CD4-positive, alpha-beta T cell treated with Interleukin-4 for 4 hours (primary cell): ENCODE measurements around the gene TRMT10B.
"Not testable (repeated sequence)": the region's sequence is repeated elsewhere in the genome, so short reads cannot be mapped to it uniquely, and the experiment has no call there.

Experiments
- DNase-seq: peaks from one replicate; pipeline ENCODE4 v3.0.0-alpha.2; 2020

The TRMT10B gene

DNA sequence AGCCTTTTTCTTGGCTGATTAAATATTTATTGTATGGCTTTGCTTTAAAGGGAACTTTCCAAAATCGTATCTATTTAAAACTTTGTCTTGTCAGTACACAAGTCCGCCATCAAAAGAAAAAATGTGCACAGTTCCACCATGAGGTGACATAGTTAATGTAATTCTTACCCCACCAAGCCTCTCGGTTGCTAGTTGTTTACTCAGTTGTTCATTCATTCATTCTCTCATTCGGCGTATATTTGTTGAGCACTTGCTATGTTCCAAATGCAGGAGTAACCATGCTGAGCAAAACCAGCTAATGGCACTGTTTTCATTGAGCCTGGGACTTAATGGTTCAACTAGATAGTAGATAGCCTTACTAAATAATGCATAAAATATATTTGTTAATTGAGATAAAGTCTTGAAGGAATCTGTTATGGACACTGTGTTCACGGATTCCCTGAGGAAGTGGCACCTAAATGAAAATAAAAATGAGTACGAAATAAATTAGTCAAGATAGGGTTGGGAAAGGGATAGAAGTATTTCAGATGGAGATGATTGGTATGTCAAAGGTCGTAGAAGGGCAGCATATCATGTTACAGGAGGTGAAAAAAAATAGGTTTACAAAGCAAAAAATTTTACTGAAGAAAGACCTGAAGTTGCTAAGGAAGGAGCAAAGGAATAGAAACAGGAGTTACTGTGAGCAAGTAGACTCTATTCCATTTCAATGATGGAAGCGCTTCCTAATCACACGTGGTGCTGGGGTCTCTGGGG lies 48.5 kb downstream of the TRMT10B start:
- no peak for DNase-seq

DNA sequence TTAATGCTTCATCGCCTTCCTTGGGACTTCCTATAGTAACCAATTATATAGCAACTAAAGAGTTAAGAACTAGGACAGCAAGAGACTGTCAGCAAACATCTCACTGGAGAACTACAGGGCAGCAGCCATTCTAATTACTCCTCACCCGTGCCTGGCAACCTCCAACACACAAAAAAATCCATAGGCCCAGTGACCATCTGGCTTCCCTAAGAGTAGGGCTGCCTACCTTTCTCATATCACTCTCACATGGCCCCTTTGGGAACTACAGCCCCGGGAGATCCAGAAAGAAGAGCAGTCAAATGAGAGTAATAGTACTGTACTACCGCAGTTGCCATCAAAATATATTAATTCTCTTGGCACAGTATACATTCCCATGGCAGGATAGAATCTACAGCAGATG lies 52.7 kb downstream of the TRMT10B start:
- DNase-seq = no peak

- not testable (repeated sequence) for DNase-seq
These were observed 56.1 kb downstream of the TRMT10B start for GRCh38 chr9:37809676-37810075.

- DNase-seq = no peak
These were observed 58.4 kb downstream of the TRMT10B start for GRCh38 chr9:37811906-37812476.

GRCh38 chr9:37812773-37813379 lies 59.3 kb downstream of the TRMT10B start:
- no peak for DNase-seq

- no peak for DNase-seq
These were observed 65.2 kb downstream of the TRMT10B start for GRCh38 chr9:37818849-37819248.

DNA sequence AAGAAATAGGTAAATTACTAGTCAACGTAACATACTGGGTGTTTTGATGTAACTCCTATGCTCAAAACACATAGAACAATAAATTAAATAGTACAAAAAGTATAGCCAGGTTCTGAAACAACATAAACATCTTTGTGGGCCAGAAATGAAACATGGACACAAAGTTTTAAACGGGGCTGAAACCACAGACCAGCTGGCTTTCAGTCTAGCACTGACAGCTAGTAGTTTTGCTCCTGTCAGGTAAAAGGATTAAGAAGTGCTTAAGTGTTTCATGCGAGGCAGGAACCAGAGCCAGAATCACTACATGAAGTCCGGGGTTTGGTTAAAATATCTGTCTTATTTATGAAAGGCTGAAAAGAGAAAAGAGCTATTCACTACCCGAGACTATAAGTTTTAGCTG lies 66.5 kb downstream of the TRMT10B start:
- no peak for DNase-seq

DNA sequence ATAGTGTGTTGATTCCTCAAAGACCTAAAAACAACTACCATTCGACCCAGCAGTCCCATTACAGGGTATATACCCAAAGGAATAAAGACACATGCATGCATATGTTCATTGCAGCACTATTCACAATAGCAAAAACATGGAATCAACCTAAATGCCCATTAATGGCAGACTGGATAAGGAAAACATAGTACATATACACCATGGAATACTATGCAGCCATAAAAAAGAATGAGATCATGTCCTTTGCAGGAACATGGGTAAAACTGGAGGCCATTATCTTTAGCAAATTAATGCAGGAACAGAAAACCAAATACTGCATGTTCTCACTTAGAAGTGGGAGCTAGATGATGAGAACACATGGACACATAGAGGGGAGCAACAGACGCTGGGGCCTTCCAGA lies 71.6 kb downstream of the TRMT10B start:
- DNase-seq = not testable (repeated sequence)

DNA sequence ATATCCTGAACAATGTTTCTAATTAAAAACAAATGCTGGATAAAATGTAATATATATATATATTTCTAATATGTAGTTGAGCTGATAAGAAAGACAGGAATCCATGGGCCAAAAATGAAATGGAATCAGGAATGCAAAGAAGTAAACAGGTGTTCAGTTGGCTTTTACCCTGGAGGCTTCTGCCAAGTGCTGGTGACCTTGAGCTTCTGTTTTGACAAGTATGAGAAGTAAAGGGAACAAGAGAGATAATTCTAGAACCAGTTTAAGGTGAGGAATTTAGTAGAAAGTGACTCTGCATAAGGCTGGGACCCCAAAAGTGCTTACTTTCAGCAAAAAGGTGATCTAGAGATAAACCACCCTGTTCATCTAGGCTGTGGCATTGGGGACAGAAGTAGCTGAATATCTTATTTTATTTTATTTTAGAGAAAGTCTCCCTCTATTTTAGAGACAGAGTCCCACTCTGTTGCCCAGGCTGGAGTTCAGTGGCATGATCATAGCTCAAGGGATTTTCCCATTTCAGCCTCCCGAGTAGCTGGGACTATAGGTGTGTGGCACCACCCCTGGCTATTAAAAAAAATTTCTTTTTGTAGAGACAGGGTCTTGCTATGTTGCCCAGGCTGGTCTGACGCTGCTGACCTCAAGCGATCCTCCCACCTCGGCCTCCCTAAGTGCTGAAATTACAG lies 74.0 kb downstream of the TRMT10B start:
- no peak for DNase-seq
